GM12878 (cell line): Measurements from ENCODE around the gene ATP2A3. TPM values are rescaled to one million over a fixed set of nuclear protein-coding genes. Genes with fewer than 3 reads are reported as not detected.

Experiments used
- ATAC-seq: fragments of 200-7000 bp; cut with Tn5 transposase; 3 replicates; pipeline ENCODE4 v1.9.1; 2020; ENCODE audit warnings: mild to moderate bottlenecking, moderate library complexity
- BruUV-seq: library from RNA; stranded (reverse); fragments of 400-500 nt; replicated peaks from 2 replicates; lab custom pipeline; 2021; lab: Mats Ljungman, UMichigan
- CTCF ChIA-PET: fragments of 300-600 bp; sonication (Branson Sonifier 250); formaldehyde crosslinking; extraction: SDS; loops from one replicate; lab custom pipeline; 2021; ENCODE audit warnings: inconsistent platforms; lab: Yijun Ruan, JAX
- POLR2A ChIA-PET: fragments of 350-600 bp; formaldehyde crosslinking; extraction: SDS; loops from one replicate; lab custom pipeline; 2021; ENCODE audit warnings: inconsistent platforms; lab: Charles Lee
- RAD21 ChIA-PET: fragments of 300-600 bp; sonication (Branson Sonifier 250); formaldehyde crosslinking; loops from one replicate; lab custom pipeline; 2023; ENCODE audit warnings: antibody characterized with exemption; ENCODE audit not compliant: unreplicated experiment; lab: Charles Lee
- SMC1A ChIA-PET: fragments of 300-600 bp; sonication (Branson Sonifier 250); formaldehyde crosslinking; loops from one replicate; lab custom pipeline; 2023; ENCODE audit not compliant: unreplicated experiment, uncharacterized antibody; lab: Charles Lee
- DNase-seq: peaks from one replicate; pipeline ENCODE4 v3.0.0-alpha.2; 2011; ENCODE audit warnings: low read depth, low spot score
- FAIRE-seq: peaks from 3 replicates; lab custom pipeline; 2011; peaks lifted over from hg19 to GRCh38; lab: Jason Lieb, UNC
- H2AFZ ChIP-seq: 2 replicates; pipeline ENCODE4 v1.6.0; 2011; ENCODE audit warnings: low read depth, low read length, control low read depth; ENCODE audit not compliant: control insufficient read depth
- H3K27ac ChIP-seq: 2 replicates; pipeline ENCODE4 v1.5.1; 2011; ENCODE audit warnings: control low read depth; ENCODE audit not compliant: control insufficient read depth, insufficient read depth
- H3K27me3 ChIP-seq, 2 experiments: replicated peaks in 1 of 2; 2 replicates each; pipeline versions ENCODE4 v1.6.0 to v1.6.1; 2011; ENCODE audit warnings: low read length in 1 of 2; ENCODE audit not compliant: control insufficient read depth in 2 of 2, insufficient read depth in 2 of 2
- H3K36me3 ChIP-seq, 2 experiments: 2 replicates each; pipeline ENCODE4 v1.5.1; 2011; ENCODE audit warnings: low read length in 1 of 2; ENCODE audit not compliant: control insufficient read depth in 2 of 2, insufficient read depth in 2 of 2
- H3K4me1 ChIP-seq: 2 replicates; pipeline ENCODE4 v1.6.1; 2011; ENCODE audit warnings: mild to moderate bottlenecking, low read length, moderate library complexity, mixed read lengths; ENCODE audit not compliant: control insufficient read depth, insufficient read depth
- H3K4me2 ChIP-seq: 2 replicates; pipeline ENCODE4 v1.6.0; 2011; ENCODE audit warnings: control low read depth; ENCODE audit not compliant: control insufficient read depth, insufficient read depth
- H3K4me3 ChIP-seq: fragments of 200-600 bp; sonication (generic); 2 replicates; pipeline ENCODE4 v1.5.1; 2016
- H3K79me2 ChIP-seq: 2 replicates; pipeline ENCODE4 v1.6.0; 2011; ENCODE audit warnings: low read length; ENCODE audit not compliant: control insufficient read depth, insufficient read depth
- H3K9ac ChIP-seq: 2 replicates; pipeline ENCODE4 v1.8.0; 2011; ENCODE audit warnings: low read length, control low read depth, mixed read lengths; ENCODE audit not compliant: control insufficient read depth, insufficient read depth
- H3K9me3 ChIP-seq: replicated peaks from 3 replicates; pipeline ENCODE4 v1.5.1; 2011; ENCODE audit warnings: mild to moderate bottlenecking, low read length; ENCODE audit not compliant: control insufficient read depth, insufficient read depth
- H4K20me1 ChIP-seq: 2 replicates; pipeline ENCODE4 v1.6.0; 2011; ENCODE audit not compliant: control insufficient read depth, insufficient read depth
- BCL11A ChIP-seq: IDR thresholded peaks from 2 replicates; pipeline ENCODE4 v1.6.1; 2011; ENCODE audit warnings: low read depth, low read length
- E2F4 ChIP-seq: IDR thresholded peaks from 2 replicates; pipeline ENCODE4 v1.6.1; 2012; ENCODE audit warnings: low read depth, low read length, improper control_type of control experiment
- JUNB ChIP-seq: IDR thresholded peaks from 2 replicates; pipeline ENCODE4 v1.6.1; 2016; ENCODE audit warnings: antibody characterized with exemption, mild to moderate bottlenecking
- JUND ChIP-seq: IDR thresholded peaks from 2 replicates; pipeline ENCODE4 v1.6.1; 2012; ENCODE audit warnings: low read depth, mild to moderate bottlenecking, low read length, improper control_type of control experiment, moderate library complexity
- MTA3 ChIP-seq: IDR thresholded peaks from 2 replicates; pipeline ENCODE4 v1.6.1; 2012; ENCODE audit warnings: low read length, inconsistent platforms, borderline replicate concordance
- NBN ChIP-seq: fragments of 450-650 bp; IDR thresholded peaks from 2 replicates; pipeline ENCODE4 v1.6.1; 2016
- POLR2AphosphoS2 ChIP-seq: IDR thresholded peaks from 2 replicates; pipeline ENCODE4 v1.6.1; 2011; ENCODE audit warnings: low read depth, mild to moderate bottlenecking, low read length, improper control_type of control experiment, moderate library complexity
- SIN3A ChIP-seq: IDR thresholded peaks from 2 replicates; pipeline ENCODE4 v1.6.1; 2012; ENCODE audit warnings: low read depth, low read length, improper control_type of control experiment
- ZSCAN29 ChIP-seq: fragments of 450-650 bp; IDR thresholded peaks from 2 replicates; pipeline ENCODE4 v1.6.1; 2017; ENCODE audit warnings: mild to moderate bottlenecking, moderate library complexity
- WGBS: methylation state at CpG from one replicate; pipeline ENCODE4 v1.1.6; 2016; ENCODE audit warnings: low lambda C conversion rate; ENCODE audit not compliant: insufficient replicate concordance, insufficient coverage; ENCODE audit errors: missing lambda C conversion rate; 5-methylcytosine and 5-hydroxymethylcytosine counted together
- in situ Hi-C: fragments of 300-500 bp; cut with MboI; formaldehyde crosslinking; loops from 9 replicates; pipeline ENCODE4 v1.14.3; 2018; ENCODE audit warnings: mixed read lengths
- intact Hi-C: fragments of 100-400 bp; cut with micrococcal nuclease; formaldehyde crosslinking; loops from one replicate; pipeline ENCODE4 v1.14.2; 2022; ENCODE audit not compliant: unreplicated experiment
- polyA plus RNA-seq, 11 experiments: library from polyadenylated mRNA; depleted of rRNA in 4 of 11; unstranded in 6 of 11; stranded (reverse) in 5 of 11; fragments of >200 nt; fragmentation: Nextera tagmentation in 4 of 11; fragmentation: Illumina TruSeq in 1 of 11; extraction: Ambion mirVana in 4 of 11; extraction: Trizol in 1 of 11; gene quantifications; 1 replicate in 1 of 11; 2 replicates in 10 of 11; pipeline versions ENCODE4 v1.2.1 to v1.2.3, GENCODE V29; 2011 to 2016; ENCODE audit warnings: inconsistent platforms in 2 of 11, missing spikeins in 2 of 11, low read depth in 1 of 11
- total RNA-seq, 4 experiments: library from RNA; depleted of rRNA in 3 of 4; stranded (reverse); fragments of >200 nt in 3 of 4; fragmentation: Illumina TruSeq in 1 of 4; extraction: Trizol in 1 of 4; gene quantifications; 2 replicates each; pipeline versions ENCODE4 v1.2.1 to v1.2.3, GENCODE V29; 2013 to 2021
- TF ChIP-seq, protein P1 (sequence below): IDR thresholded peaks from 2 replicates; pipeline ENCODE4 v1.6.1; 2012; ENCODE audit warnings: low read depth, low read length, improper control_type of control experiment

ATP2A3 gene
- total and polyA plus RNA-seq, 10 of the 15 experiments (the other 5 are each of a cell fraction or from before 2014, with no cell fraction given), result 1.0 to 99.2 (median 37.9) TPM

GRCh38 chr17:3922765-3923164 is 41.5 kb downstream of the ATP2A3 start:
- intact Hi-C loops (no loop called here), in situ Hi-C loops (no loop called here)
- 55% methylated on average over 7 of the region's 7 CpGs for WGBS
- Histone ChIP-seq H3K4me2 (no peak overlapping the region), H3K9ac (no peak overlapping the region), H3K79me2 (no peaks in the 10 kb centered on the region), H3K9me3 (no peaks in the 10 kb centered on the region), H3K4me1 (no peaks in the 10 kb centered on the region), H3K27me3 (no peaks in the 10 kb centered on the region), H3K4me3 (no peak overlapping the region), H2AFZ (no peak overlapping the region), H3K27ac (no peak overlapping the region), H3K36me3 (no peaks in the 10 kb centered on the region; a peak in 2 of 4 replicates), H4K20me1 (no peaks in the 10 kb centered on the region)
- ChIA-PET RAD21 (interaction anchor here (0.9 kb wide), 1 partner anchor 86 kb away, joined by 3 read pairs; no protein-coding TSS in a partner anchor), CTCF (no interaction called here), POLR2A (no interaction called here), SMC1A (interaction anchor here (2.3 kb wide), 1 partner anchor 151 kb away, joined by 9 read pairs; no protein-coding TSS in a partner anchor)
- BruUV-seq, result no TSS peak
- DNase-seq, result no peak
- TF ChIP-seq ZSCAN29 (no peak), POLR2AphosphoS2 (0 out of 2 replicates have a peak, but pooled peaks have one; percentile 22), SIN3A (no peak), JUNB (no peak), E2F4 (no peak), JUND (no peak), NBN (no peak), BCL11A (no peak), MTA3 (0 out of 2 replicates have a peak, but pooled peaks have one; percentile 37)
- TF ChIP-seq, protein P1, sequence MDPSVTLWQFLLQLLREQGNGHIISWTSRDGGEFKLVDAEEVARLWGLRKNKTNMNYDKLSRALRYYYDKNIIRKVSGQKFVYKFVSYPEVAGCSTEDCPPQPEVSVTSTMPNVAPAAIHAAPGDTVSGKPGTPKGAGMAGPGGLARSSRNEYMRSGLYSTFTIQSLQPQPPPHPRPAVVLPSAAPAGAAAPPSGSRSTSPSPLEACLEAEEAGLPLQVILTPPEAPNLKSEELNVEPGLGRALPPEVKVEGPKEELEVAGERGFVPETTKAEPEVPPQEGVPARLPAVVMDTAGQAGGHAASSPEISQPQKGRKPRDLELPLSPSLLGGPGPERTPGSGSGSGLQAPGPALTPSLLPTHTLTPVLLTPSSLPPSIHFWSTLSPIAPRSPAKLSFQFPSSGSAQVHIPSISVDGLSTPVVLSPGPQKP, result no peak
- no peak for FAIRE-seq
- no peak; the same call in 2 of the 3 replicates for ATAC-seq
